ENCODE data around the gene GPRC5A. TPM values are rescaled to one million over a fixed set of nuclear protein-coding genes. Genes with fewer than 3 reads are reported as not detected.

Gene GPRC5A
- total RNA-seq, 4 donors from 2014 or later = 2.9 to 30.0 (median 3.8) TPM

DNA sequence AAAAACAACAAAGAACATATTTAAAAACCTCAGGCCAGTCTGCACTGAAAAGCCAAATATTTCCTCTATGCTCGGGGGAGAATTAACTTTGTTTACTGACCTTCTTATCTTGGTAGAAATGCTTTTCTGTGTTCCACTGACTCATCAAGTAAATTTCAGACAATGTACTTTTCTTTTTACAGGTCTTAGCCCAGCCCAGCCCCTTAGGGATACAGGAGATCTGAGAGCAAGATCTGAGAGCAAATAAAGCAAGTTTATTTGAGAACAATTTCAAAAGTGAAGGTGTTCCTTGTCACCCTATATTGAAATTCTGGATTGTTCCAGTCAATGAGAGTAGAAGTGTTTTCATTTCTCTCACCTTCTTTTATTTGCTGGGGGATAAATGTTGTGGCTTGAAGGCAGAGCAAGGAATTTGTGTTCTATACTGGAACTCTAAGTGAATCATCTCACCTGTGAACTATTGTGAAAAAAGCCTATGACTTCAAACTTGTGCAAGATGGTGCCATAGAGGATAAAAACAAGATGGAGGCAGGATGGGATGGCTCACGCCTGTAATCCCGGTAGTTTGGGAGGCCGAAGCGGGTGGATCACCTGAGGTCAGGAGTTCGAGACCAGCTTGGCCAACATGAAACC lies 7.9 kb upstream of the GPRC5A start:
- H3K4me3 ChIP-seq = no peak overlapping the region
- intact Hi-C loops (cut with DNase I) = no loop called here
- no peak overlapping the region for H3K27ac ChIP-seq (replicated peaks in 1 of 4)
- no peak for TF ChIP-seq EP300 (IDR thresholded peaks at IDR 0.05)
- TF ChIP-seq, protein P1, sequence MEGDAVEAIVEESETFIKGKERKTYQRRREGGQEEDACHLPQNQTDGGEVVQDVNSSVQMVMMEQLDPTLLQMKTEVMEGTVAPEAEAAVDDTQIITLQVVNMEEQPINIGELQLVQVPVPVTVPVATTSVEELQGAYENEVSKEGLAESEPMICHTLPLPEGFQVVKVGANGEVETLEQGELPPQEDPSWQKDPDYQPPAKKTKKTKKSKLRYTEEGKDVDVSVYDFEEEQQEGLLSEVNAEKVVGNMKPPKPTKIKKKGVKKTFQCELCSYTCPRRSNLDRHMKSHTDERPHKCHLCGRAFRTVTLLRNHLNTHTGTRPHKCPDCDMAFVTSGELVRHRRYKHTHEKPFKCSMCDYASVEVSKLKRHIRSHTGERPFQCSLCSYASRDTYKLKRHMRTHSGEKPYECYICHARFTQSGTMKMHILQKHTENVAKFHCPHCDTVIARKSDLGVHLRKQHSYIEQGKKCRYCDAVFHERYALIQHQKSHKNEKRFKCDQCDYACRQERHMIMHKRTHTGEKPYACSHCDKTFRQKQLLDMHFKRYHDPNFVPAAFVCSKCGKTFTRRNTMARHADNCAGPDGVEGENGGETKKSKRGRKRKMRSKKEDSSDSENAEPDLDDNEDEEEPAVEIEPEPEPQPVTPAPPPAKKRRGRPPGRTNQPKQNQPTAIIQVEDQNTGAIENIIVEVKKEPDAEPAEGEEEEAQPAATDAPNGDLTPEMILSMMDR (IDR thresholded peaks at IDR 0.05) = no peak
- TF ChIP-seq POLR2A (IDR thresholded peaks at IDR 0.05; ENCODE audit: low read depth) = no peak
- no peaks in the 10 kb centered on the region for H3K36me3 ChIP-seq
- no peaks in the 10 kb centered on the region for H3K4me1 ChIP-seq
- H3K9me3 ChIP-seq = no peaks in the 10 kb centered on the region
- H3K27me3 ChIP-seq = no peaks in the 10 kb centered on the region
- no peak for DNase-seq (ENCODE audit: extremely low spot score)
- WGBS = 88% methylated on average over 6 of the region's 6 CpGs

DNA sequence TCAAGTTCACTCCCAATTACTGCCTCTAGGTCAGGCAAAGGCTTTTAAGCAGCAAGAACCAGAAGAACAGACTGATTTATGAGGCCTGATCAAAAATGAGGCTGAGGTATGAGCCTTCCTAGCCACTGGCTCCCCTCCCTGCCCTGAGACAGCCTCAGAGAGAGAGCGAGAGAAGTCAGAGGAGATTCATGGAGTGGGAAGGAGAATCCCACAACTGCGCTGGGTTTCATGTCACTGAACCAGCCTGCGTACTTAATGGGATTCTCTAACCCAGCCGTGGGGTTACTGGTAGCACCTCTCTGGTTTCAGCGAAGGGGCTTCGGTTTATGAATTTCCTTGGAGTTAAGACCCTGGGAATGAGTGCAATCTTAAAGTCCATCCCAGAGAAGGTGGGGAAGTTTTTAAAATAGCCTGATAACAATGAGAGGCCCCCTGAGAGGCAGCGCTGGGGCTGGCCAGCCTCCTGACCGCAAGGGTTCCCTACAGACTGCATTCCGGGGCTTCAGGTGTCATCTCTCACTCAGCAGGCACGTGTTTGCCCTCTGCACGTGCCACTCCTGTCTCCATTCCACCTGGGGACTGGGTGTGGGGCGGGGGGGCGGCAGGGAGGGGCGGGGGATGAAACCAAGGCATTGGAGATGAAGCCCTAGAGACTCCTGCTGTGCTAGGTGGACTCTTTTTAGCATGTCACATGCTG lies 6.1 kb upstream of the GPRC5A start:
- Histone ChIP-seq H3K27ac (replicated peaks in 1 of 4) (no peak overlapping the region), H3K4me1 (peaks cover under 1 to 2% (median under 1%) of the 10 kb centered on the region in 4 donors), H3K27me3 (no peaks in the 10 kb centered on the region), H3K9me3 (no peaks in the 10 kb centered on the region), H3K36me3 (no peaks in the 10 kb centered on the region), H3K4me3 (no peak overlapping the region)
- no peak for TF ChIP-seq POLR2AphosphoS5 (IDR thresholded peaks at IDR 0.05)
- TF ChIP-seq, protein P1 (IDR thresholded peaks at IDR 0.05) = no peak
- no peak for TF ChIP-seq POLR2A (IDR thresholded peaks at IDR 0.05; ENCODE audit: low read depth)
- no peak for TF ChIP-seq EP300 (IDR thresholded peaks at IDR 0.05)
- intact Hi-C loops (cut with DNase I) = no loop called here
- no peak for DNase-seq (ENCODE audit: extremely low spot score)
- 53% methylated on average over 13 of the region's 14 CpGs for WGBS

DNA sequence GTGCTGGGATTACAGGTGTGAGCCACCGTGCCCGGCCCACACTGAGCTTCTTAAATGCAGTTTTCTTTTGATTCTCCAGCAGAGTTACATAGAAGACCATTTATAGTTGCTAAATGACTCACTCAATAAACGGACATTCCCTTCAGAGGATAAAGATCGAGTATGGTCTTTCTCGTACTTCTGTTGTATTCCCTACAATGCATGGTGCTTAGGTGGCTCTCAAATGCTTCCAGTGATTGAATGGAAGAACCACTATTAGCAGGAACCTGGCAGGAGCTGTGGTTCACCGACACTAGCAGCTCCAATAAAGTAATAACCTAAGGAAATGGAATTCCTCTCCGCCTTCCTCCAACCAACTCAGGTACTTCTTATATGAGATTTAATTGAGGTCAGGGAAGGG lies 3.9 kb upstream of the GPRC5A start:
- Histone ChIP-seq H3K27me3 (no peaks in the 10 kb centered on the region), H3K36me3 (no peaks in the 10 kb centered on the region), H3K4me3 (no peak overlapping the region), H3K9me3 (no peaks in the 10 kb centered on the region), H3K27ac (replicated peaks in 1 of 4) (no peak overlapping the region), H3K4me1 (peaks cover 8 to 24% (median 20%) of the 10 kb centered on the region in 4 donors)
- intact Hi-C loops (cut with DNase I) = no loop called here
- TF ChIP-seq, protein P1 (IDR thresholded peaks at IDR 0.05) = no peak
- no peak for TF ChIP-seq EP300 (IDR thresholded peaks at IDR 0.05)
- TF ChIP-seq POLR2AphosphoS5 (IDR thresholded peaks at IDR 0.05) = no peak
- TF ChIP-seq POLR2A (IDR thresholded peaks at IDR 0.05; ENCODE audit: low read depth) = no peak
- 74% methylated on average over 7 of the region's 7 CpGs for WGBS
- DNase-seq (ENCODE audit: extremely low spot score) = no peak

DNA sequence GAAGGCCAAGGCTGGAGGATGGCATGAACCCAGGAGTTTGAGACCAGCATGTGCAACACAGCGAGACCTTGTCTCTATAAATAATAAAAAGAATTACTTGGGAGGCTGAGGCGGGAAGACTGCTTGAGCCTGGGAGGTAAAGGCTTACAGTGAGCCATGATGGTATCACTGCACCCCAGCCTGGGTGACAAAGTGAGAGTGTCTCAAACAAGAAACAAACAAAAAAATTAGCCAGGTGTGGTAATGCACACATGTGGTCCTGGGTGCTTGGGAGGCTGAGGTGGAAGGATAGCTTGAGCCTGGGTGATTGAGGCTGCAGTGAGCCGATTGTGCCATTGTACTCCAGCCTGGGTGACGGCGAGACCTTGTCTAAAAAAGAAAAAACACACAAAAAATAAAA lies 1.7 kb upstream of the GPRC5A start:
- H3K9me3 ChIP-seq = no peaks in the 10 kb centered on the region
- H3K4me3 ChIP-seq = no peak overlapping the region
- peaks cover 8 to 28% (median 20%) of the 10 kb centered on the region in 4 donors for H3K4me1 ChIP-seq
- no peak for DNase-seq (ENCODE audit: extremely low spot score)
- H3K27ac ChIP-seq (replicated peaks in 1 of 4) = no peak overlapping the region
- H3K36me3 ChIP-seq = no peaks in the 10 kb centered on the region
- H3K27me3 ChIP-seq = no peaks in the 10 kb centered on the region
- TF ChIP-seq POLR2AphosphoS5 (IDR thresholded peaks at IDR 0.05) (no peak), POLR2A (IDR thresholded peaks at IDR 0.05; ENCODE audit: low read depth) (no peak), EP300 (IDR thresholded peaks at IDR 0.05) (no peak)
- TF ChIP-seq, protein P1 (IDR thresholded peaks at IDR 0.05) = no peak
- intact Hi-C loops (cut with DNase I) = loop anchor here (5.0 kb wide), 2 partner anchors 52 to 102 kb away; partner anchors contain the start of gene APOLD1
- 92% methylated on average over 5 of the region's 5 CpGs for WGBS

Data from esophagus muscularis mucosa (tissue), 4 donors.